NCI-H146 treated with DMSO at 0.1 percent for 48 hours (cell line): ENCODE measurements around the gene SPDL1.
"Not testable (repeated sequence)": the region's sequence is repeated elsewhere in the genome, so short reads cannot be mapped to it uniquely, and the experiment has no call there.

Experiments
- DNase-seq: peaks from one replicate; lab custom pipeline; 2025; ENCODE audit not compliant: unreplicated experiment; lab: John Stamatoyannopoulos, UW

Gene SPDL1

DNA sequence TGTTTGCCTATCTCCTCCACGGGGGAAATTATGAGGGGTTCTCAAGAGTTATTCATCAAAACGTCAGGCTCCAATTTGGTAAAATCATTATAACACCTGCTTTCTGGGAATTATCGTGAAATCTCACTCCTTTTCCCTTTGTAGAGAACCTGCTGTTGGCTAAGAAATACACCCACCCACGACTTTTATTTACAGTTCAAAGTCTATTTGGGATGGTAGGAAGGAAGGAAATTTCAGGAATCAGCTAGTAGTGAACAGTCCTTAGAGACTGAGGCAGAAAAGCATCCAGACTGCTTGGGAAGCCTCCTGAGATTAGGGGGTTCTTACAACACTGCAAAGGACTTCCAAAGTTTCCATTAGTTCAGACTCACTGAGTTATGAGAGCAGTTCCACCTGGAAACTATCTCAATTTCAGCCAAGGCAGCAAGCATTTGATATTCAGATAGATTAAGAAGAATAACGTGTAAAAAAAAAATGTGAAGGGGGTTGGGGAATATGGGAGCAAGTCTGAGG, 9.4 kb upstream of the SPDL1 start:
- no peak for DNase-seq

DNA sequence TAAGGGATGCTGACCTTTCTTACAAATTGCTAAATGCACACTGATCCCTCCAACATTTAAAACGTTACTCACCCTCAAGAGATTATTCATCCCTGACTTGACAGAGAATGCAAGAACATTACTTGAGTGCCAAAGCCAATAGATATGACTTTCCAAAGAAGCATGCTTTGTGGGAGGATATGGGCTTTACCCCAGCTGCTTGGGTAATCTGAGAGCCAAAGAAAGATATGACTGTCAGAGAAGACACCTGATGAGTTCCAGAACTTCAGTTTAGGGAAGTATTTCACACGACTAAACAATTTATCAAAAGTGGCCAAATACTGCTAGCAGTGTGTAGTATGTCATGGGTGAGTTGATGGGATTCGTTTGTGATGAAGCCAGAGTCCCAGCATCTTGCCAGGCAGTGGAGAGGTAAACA, 7.4 kb upstream of the SPDL1 start:
- DNase-seq = no peak

DNA sequence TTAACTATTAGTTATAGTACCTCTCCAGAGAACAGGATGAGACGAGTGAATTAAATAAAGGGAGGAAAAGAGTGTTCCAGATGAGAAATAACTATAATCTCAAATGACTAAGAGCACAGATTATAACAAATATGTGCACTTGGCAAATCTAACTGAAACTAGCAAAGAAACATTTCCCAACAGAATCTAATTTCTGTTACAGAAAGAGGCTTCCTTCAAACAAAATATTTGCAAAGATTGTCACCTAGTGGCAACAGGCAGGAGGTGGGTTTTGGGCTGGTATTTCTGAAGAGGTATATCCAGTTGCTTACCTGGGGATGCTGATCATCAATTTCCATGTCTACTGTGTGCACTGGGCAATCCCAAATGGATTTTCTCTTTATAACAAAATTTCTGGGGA, 5.6 kb upstream of the SPDL1 start:
- no peak for DNase-seq

DNA sequence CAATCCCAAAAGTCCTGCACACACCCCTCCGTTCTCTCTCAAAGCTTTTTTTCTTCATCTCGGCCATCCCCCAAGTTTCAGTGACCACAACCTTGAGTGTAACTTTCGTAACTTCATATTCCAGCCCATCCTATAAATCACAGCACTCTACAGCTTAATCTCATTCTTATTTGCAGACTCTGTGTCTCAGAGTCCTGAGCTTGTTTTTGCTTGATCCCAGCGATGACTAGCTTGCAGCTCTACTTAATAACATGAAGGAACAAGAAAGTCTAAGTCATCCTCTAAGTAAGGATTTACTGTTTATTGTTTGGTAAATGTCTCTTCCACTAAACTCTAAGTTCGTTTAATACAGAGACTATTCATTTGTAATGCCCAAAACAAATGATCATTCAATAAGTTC, 2.6 kb upstream of the SPDL1 start:
- no peak for DNase-seq

DNA sequence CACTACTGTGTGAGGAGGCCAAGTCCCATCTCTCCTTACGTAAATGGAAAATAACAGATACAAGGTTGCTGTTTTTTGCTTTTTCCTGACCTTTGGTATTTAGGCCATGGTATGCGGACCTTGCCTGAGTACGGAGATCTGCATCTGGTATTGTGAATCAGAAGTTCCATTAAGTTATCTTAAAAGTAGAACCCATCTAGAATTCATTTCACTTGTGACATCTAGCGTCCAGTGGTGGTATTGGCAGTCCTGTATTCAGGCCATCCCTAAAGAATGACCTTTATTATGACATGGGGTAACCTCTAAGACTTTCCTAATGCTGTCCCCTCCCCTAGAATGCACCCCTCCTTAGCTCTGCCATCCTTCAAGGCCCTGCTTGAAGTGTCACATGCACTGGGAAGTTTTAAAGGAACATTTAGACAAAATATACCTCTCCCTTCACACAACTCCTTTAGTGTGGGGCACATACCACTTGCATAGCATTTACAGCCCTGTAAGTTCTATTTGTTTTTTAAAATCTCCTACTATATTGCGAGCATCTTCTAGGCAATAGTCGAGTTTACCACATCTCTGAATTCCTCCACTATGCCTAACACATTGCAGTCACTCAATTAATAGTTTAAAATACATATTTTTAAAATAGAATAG, 1.9 kb upstream of the SPDL1 start:
- DNase-seq = peak; percentile 14

DNA sequence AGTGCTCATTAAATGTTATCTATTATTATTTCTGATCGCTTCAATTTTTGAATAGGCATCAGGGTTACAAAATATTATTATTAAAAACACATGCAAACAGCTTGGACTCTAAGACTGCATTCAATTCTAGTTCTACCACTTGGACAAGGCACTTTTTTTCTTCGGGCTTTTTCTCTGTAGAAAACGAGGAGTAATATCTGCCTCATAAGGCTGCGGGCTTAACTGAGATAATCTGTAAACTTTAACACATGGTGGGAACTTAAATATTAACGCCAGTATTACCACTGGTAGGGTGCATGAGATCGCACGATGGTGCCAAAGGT, 511 bp upstream of the SPDL1 start:
- no peak for DNase-seq

DNA sequence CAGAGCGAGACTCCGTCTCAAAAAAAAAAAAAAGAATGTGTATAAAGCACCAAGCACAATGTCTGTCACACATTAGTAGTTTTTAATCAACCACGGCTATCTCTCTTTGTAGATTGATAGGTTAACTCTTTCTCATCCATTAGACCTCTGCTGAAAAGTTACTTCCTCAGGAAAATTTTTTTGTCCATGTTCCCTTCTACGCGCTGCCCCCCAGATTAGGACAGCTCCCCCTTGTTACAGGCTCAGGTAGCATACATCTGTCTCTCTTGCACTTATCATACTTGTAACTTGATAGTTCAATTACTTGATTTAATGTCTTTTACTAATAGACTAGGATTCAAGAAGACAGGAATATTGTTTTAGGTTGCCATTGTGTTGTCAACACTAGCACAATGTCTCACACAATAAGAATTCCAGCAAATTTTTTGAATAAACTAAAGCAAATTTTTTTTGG, 1.5 kb downstream of the SPDL1 start:
- DNase-seq = no peak

DNA sequence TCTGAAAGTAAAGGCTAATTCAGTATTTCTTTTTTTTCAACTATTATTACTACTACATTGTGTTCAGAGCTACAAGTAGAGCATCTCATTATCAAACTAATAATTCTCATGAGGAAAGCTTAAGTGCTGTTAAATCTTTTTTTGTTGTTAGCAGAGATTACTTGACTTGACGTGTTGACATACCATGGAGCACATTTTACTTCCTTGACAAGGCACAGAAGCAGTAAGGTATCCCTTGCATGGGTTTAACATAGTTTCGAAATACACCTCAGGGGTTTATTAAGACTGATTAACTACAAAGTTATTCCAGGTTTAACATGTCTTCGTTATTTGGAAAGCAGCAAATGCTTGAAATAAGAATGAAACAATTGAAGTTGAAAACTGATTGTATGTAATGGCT, 7.0 kb downstream of the SPDL1 start:
- no peak for DNase-seq

DNA sequence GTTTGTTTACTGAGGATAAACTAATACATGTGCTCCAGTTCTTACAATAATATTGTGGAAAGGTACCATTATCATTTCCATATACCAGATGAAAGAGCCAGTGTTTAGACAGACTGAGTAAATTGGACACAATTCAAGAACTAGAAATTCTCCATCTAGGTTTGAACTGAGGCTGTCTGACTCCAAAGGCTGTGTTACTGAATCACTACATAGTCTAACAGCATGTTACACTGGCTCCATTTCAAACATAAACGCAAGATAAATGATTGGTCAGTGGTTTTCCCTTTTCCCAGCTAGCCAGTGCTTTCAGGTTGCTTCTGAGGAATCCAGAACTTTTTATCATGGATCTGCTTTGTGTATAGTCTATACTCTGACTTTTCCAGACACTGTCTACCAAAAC, 8.1 kb downstream of the SPDL1 start:
- no peak for DNase-seq

DNA sequence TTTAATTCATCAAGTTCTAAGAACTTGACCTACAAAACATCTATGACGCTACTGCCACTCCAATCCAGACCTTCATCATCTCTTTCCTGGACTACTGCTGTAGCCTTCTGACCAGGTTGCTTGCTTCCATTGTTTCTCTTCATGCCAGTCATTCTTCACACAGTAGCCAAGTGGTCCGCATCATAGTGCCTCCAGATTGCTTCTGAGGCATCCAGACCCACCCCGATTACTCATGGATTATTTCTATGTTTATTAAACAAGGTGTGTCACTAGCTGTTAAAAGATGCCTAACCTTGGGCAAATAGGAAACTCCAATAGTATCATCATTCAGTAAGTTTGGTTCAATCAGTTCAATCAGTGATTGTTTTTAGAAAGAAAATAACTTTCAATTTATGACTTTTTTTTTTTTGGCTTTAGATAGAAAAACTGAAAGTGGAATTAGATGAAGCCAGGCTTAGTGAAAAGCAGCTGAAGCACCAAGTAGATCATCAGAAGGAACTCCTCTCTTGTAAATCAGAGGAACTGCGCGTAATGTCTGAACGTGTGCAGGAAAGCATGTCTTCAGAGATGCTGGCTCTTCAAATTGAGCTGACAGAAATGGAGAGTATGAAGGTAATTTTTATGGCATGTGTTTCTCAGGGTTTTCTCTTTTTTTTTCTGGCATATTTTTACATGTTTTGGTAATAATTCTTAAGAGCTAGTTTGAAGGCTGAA, 9.5 kb downstream of the SPDL1 start:
- no peak for DNase-seq

DNA sequence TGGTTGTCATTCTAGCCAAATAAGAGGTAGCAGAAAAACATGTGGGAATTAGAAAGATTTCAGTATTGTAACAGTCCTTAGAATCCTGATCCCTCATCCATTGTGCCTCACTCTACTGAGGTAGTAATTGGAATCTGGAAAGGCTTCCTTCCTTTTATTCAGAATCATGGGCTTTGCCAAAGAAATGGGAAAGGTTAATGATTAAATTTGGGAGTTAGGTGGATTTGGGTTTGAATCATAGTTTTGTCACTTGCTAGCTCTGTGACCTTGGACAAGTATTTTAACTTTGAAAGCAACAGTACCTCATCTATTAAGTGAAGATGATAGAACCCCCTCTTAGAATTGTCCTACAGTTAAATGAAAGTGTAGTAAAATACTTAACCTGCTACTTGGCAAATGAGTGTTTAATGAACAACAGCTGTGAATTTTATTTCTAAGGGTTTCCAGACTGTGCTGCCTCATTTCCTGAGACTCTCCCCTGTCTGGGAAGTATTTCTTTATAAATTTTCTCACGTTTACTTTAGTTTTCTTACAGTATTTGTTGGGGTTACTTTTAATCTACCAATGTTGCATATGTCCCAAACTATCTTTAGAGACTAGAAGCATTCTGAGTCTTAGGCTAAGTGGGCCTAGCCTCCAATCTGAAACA, 11.7 kb downstream of the SPDL1 start:
- no peak for DNase-seq

DNA sequence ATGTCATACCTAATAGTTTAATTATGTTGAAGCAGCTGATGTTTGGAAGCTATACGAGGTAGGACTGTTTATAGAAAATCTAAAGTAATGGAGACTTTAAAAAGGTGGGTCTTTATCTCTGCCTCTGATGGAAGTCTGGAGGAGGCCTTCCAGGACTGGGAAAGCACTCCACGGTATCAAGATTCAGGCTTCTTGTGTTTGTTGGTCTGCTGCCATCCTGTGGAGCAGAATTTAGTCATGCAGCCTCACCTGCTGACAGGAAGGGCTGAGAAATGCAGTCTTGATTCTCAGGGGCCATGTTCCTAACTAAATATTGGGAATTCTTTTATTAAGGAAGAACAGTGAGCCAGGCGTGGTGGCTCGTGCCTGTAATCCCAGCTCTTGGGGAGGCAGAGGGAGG, 15.9 kb downstream of the SPDL1 start:
- no peak for DNase-seq

DNA sequence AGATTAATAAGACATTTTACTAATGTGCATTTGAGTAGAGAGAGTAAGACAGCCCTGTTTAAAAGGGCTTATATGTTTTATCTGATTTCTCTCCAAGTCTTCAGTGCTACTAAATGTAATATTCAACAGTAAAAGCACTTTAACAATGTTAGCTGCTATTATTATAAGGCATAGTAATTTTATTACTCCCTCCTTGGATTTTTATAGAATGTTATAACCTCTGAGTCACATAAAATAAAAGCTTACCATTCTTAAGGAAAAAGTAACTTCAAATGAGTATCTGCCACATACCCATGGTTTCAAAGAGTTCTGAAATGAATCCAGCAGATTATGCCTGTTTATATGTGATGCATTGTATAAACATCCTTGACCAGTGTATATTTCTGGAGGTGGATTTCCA, 19.0 kb downstream of the SPDL1 start:
- DNase-seq = no peak

DNA sequence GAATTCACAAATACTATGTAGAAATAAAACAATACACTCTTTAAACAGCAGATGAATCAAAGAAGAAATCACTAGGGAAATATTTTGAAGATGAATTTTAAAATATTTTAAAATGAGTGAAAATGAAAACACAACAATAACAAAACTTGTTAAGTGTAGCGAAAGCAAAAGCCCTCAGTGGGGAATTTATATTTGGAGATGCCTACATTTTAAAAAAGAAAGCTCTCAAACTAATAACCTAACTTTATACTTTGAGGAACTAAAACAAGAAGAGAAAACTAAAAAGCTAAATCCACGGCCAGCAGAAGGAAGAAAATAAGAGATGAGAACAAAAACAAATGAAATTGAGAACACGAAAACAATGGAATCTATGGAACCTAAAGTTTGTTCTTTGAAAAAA, 22.7 kb downstream of the SPDL1 start:
- DNase-seq = no peak

DNA sequence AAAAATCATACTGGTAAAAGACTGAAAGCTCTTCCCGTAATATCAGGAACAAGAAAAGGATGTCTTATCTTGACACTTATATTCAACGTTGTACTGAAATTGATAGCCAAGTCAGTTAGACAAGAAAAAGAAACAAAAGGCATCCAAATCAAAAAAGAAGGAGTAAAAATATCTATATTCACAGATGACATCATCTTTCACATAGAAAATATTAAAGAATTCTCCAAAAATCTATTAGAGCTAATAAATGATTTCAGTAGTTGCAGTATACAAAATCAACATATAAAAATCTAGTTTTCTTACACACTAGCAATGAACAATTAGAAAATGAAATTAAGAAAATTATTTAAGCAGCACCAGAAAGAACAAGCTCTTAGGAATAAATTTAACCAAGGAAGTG, 24.3 kb downstream of the SPDL1 start:
- DNase-seq = no peak

DNA sequence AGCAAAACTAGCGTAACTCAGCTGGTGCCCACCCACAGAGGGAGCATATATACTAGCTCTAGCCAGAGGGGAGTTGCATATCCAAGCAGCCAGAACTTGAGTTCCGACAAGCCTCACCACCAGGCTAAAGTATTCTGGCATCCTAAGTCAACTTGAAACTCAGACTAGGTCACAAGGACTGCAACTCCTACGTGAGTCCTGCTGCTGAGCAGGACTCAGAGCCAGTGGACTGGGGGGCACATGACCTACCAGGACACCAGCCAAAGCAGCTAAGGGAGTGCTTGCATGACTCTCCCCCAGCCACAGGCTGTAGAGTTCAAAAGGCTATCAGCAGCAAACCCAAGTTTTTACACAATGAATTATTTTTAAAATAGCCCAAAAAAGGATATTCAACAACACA, 26.1 kb downstream of the SPDL1 start:
- DNase-seq = no peak

DNA sequence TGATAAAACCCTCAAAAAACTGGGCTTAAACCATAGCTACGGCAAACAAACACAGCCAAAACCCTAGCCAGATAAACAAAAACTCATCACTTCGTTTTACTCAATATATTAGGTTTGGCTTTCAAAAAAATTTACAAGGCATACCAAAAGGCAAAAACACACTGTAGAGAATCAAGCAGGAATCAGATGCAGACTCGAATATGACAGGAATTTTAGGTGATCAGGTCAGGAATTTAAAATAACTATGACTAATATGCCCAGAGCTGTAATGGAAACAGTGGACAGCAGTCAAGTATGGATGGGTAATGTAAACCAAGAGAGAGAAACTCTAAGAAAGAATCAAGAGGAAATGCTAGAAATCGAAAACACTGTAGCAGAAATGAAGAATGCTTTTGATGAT, 27.0 kb downstream of the SPDL1 start:
- no peak for DNase-seq

DNA sequence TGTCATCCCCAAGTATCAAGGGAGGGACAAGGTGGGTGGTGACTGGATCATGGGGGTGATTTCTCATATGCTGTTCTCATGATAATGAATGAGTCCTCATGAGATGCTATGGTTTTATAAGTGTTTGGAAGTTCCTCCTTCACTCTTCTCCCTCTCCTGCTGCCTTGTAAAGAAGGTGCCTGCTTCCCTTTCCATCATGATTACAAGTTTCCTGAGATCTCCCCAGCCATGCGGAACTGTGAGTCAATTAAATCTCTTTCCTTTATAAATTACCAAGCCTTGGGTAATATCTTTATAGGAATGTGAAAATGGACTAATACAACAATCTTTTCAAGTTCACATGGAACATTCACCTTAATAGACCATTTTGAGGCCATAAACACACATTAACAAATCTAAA, 32.0 kb downstream of the SPDL1 start:
- DNase-seq = no peak

DNA sequence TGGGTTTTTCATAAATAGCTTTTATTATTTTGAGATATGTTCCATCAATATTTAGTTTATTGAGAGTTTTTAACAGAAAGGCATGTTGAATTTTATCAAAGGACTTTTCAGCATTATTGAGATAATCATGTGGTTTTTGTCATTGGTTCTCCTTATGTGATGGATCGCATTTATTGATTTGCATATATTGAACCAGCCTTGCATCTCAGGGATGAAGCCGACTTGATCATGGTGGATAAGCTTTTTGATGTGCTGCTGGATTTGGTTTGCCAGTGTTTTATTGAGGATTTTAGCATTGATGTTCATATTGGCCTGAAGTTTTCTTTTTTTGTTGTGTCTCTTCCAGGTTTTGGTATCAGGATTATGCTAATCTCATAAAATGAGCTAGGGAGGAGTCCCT, 40.7 kb downstream of the SPDL1 start:
- DNase-seq = not testable (repeated sequence)

DNA sequence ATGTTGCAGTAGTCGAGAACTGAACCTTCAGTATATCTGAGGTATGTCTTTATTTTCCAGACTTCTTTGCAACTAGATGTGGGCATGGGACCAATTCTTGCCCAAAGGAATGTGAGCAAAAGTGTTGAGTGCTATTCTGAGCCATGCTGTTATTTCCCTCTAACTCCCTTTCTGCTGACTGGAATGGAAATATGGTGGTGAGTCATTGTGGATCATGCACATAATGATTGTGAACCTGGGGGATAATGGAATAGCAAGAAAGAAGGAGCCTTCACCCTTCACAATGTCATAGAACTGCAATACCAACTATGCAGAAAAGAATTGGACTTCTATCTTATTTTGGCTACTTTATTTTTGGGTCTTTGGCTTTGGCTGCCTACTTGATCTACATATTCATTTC, 43.2 kb downstream of the SPDL1 start:
- DNase-seq = no peak

DNA sequence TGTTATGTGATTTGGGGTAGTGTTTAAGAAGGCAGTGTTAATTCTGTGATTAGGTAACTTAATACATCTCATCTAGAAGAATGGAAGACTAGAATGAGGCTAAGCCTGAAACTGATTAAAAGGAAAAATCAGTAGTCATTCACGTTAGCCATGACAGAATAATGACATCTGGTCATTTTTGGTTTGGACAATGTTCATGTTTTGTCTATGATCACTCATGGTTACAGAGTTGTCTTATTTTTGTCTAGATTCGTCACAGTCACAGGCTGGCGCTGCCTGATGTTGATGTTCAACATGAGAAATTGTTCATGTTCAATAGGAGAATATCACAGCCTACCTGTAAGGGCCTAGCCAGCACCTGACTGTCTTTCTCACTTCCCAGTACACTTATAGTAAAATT, 44.0 kb downstream of the SPDL1 start:
- DNase-seq = no peak

DNA sequence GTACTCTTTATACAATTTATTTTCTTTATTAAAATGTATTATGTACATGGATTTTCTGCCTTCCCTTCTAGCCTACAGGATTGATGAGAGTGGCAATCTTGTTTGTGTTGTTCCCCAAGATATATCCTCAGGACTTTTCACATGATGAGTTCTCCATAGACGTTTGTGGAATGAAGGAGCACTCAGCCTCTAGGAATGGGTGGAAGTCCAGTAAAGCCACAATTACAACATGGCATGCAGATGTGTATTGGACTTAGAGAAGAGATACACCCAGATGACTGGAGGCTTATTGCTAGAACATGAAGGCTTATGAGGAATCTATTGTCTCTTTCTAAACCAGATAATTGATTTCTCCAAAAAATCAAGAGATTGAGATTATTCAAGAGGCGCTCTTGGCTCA, 45.3 kb downstream of the SPDL1 start:
- DNase-seq = no peak
